Activated naive CD8-positive, alpha-beta T cell treated with anti-CD3 and anti-CD28 coated beads, Interleukin-2, amount 10 ng/mL, durations not matched to agents 7 days and 5 days (primary cell): ENCODE measurements around the gene DCST2. TPM values are rescaled to one million over a fixed set of nuclear protein-coding genes. Genes with fewer than 3 reads are reported as not detected.

Experiments used
- ATAC-seq: fragments of 150-1000 bp; cut with Tn5 transposase; one replicate; pipeline ENCODE4 v1.10.0; 2021; ENCODE audit warnings: low read depth, moderate library complexity
- POLR2A ChIA-PET: fragments of 350-600 bp; sonication (Branson Sonifier 250); formaldehyde crosslinking; loops from one replicate; lab custom pipeline; 2021; ENCODE audit warnings: antibody characterized with exemption; lab: Charles Lee
- DNase-seq: peaks from one replicate; pipeline ENCODE4 v3.0.0; 2021
- H3K27ac Mint-ChIP-seq: one replicate; pipeline ENCODE4 v1.8.0; 2022; ENCODE audit warnings: mild to moderate bottlenecking, mixed read lengths
- H3K27me3 Mint-ChIP-seq: one replicate; pipeline ENCODE4 v1.8.0; 2022; ENCODE audit warnings: mild to moderate bottlenecking, moderate library complexity, mixed read lengths
- H3K36me3 Mint-ChIP-seq: one replicate; pipeline ENCODE4 v1.8.0; 2021; ENCODE audit warnings: mild to moderate bottlenecking, mixed read lengths
- H3K4me1 Mint-ChIP-seq: one replicate; pipeline ENCODE4 v1.8.0; 2021; ENCODE audit warnings: mixed read lengths
- H3K4me3 Mint-ChIP-seq: one replicate; pipeline ENCODE4 v1.8.0; 2022; ENCODE audit warnings: mild to moderate bottlenecking, moderate library complexity, mixed read lengths
- H3K9me3 Mint-ChIP-seq: one replicate; pipeline ENCODE4 v1.8.0; 2021; ENCODE audit warnings: mixed read lengths
- microRNA-seq: library from miRNA; unstranded; fragments of <30 nt; microRNA quantifications from one replicate; pipeline ENCODE4 v1.2.0, GENCODE V29; 2022
- total RNA-seq, 2 experiments: library from RNA; stranded (reverse); gene quantifications; one replicate each; pipeline ENCODE4 v1.2.3, GENCODE V29; 2021

The DCST2 gene
- total RNA-seq, 2 experiments from 2014 or later: 0.91 to 1.4 TPM

- Mint-ChIP-seq H3K9me3 (no peaks in the 10 kb centered on the region), H3K4me1 (peaks cover 41% of the 10 kb centered on the region), H3K4me3 (no peak overlapping the region), H3K36me3 (peaks cover 16% of the 10 kb centered on the region), H3K27me3 (no peaks in the 10 kb centered on the region), H3K27ac (no peak overlapping the region)
- POLR2A ChIA-PET: interaction anchor here (0.7 to 3.5 kb wide), 18 partner anchors 9 to 1324 kb away, joined by 3 to 43 read pairs (median 8); partner anchors contain the start of genes FLAD1, PBXIP1, PMVK and PYGO2
- DNase-seq (peak; percentile 93), ATAC-seq (peak; percentile 6)
These were observed 60.1 kb downstream of the DCST2 start for GRCh38 chr1:154973344-154974101.

GRCh38 chr1:154972517-154973343 is 60.9 kb downstream of the DCST2 start:
- H3K9me3 Mint-ChIP-seq: no peaks in the 10 kb centered on the region
- ATAC-seq: no peak
- H3K27me3 Mint-ChIP-seq: no peaks in the 10 kb centered on the region
- peak overlapping the region; percentile 46 for H3K27ac Mint-ChIP-seq
- POLR2A ChIA-PET: interaction anchor here (0.7 to 3.3 kb wide), 10 partner anchors 10 to 1323 kb away, joined by 3 to 43 read pairs (median 6); partner anchors contain the start of genes FLAD1, PBXIP1 and PYGO2
- peaks cover 42% of the 10 kb centered on the region for H3K4me1 Mint-ChIP-seq
- DNase-seq: no peak
- H3K36me3 Mint-ChIP-seq: peaks cover 19% of the 10 kb centered on the region
- no peak overlapping the region for H3K4me3 Mint-ChIP-seq

GRCh38 chr1:154972213-154972516 is 61.4 kb downstream of the DCST2 start:
- H3K4me1 Mint-ChIP-seq: peaks cover 40% of the 10 kb centered on the region
- no peak overlapping the region for H3K4me3 Mint-ChIP-seq
- POLR2A ChIA-PET: interaction anchor here (0.7 to 1.8 kb wide), 3 partner anchors 12 to 20 kb away, joined by 4 to 6 read pairs (median 4); partner anchors contain the start of gene PBXIP1
- no peaks in the 10 kb centered on the region for H3K27me3 Mint-ChIP-seq
- no peaks in the 10 kb centered on the region for H3K9me3 Mint-ChIP-seq
- no peak for ATAC-seq
- peaks cover 19% of the 10 kb centered on the region for H3K36me3 Mint-ChIP-seq
- DNase-seq: no peak
- H3K27ac Mint-ChIP-seq: peak overlapping the region; percentile 46

- H3K27ac Mint-ChIP-seq: peak overlapping the region; percentile 59
- POLR2A ChIA-PET: interaction anchor here (0.7 to 1.8 kb wide), 6 partner anchors 11 to 79 kb away, joined by 3 to 9 read pairs (median 4); partner anchors contain the start of genes PBXIP1 and PMVK
- no peak for DNase-seq
- ATAC-seq: no peak
- H3K9me3 Mint-ChIP-seq: no peaks in the 10 kb centered on the region
- no peak overlapping the region for H3K4me3 Mint-ChIP-seq
- peaks cover 19% of the 10 kb centered on the region for H3K36me3 Mint-ChIP-seq
- H3K4me1 Mint-ChIP-seq: peaks cover 37% of the 10 kb centered on the region
- H3K27me3 Mint-ChIP-seq: no peaks in the 10 kb centered on the region
These were observed 62.1 kb downstream of the DCST2 start for GRCh38 chr1:154971341-154971998.

GRCh38 chr1:154970631-154971340 is 62.8 kb downstream of the DCST2 start, which contains the start of gene SHC1:
TSS of gene SHC1 (minus strand) at chr1:154970747. CDS start at chr1:154970526, 221 bp downstream.
- Mint-ChIP-seq H3K27me3 (no peaks in the 10 kb centered on the region), H3K27ac (peak within 1 kb of the TSS; percentile 64), H3K9me3 (no peaks in the 10 kb centered on the region), H3K36me3 (peaks cover 19% of the 10 kb centered on the region), H3K4me1 (peaks cover 34% of the 10 kb centered on the region), H3K4me3 (peak within 1 kb of the TSS; percentile 18)
- ATAC-seq: no peak
- POLR2A ChIA-PET: interaction anchor here (0.6 to 1.8 kb wide), 6 partner anchors 11 to 80 kb away, joined by 3 to 9 read pairs (median 5); partner anchors contain the start of genes FLAD1, PBXIP1 and PMVK
- no peak for DNase-seq

- no peak for ATAC-seq
- DNase-seq: no peak
- Mint-ChIP-seq H3K9me3 (no peaks in the 10 kb centered on the region), H3K4me1 (peaks cover 36% of the 10 kb centered on the region), H3K27ac (peak overlapping the region; percentile 64), H3K27me3 (no peaks in the 10 kb centered on the region), H3K4me3 (no peak overlapping the region), H3K36me3 (peaks cover 19% of the 10 kb centered on the region)
- POLR2A ChIA-PET: interaction anchor here (0.6 to 1.8 kb wide), 5 partner anchors 13 to 34 kb away, joined by 3 to 9 read pairs (median 4); partner anchors contain the start of genes FLAD1, PBXIP1 and PMVK
These were observed 63.6 kb downstream of the DCST2 start for GRCh38 chr1:154969860-154970452.

GRCh38 chr1:154969246-154969645 is 64.3 kb downstream of the DCST2 start:
- no peak for ATAC-seq
- Mint-ChIP-seq H3K27ac (peak overlapping the region; percentile 64), H3K9me3 (no peaks in the 10 kb centered on the region), H3K4me3 (no peak overlapping the region), H3K36me3 (peaks cover 19% of the 10 kb centered on the region), H3K27me3 (no peaks in the 10 kb centered on the region), H3K4me1 (peaks cover 36% of the 10 kb centered on the region)
- POLR2A ChIA-PET: interaction anchor here (1.5 to 1.8 kb wide), 2 partner anchors 14 to 18 kb away, joined by 4 to 7 read pairs; partner anchors contain the start of gene FLAD1
- no peak for DNase-seq

GRCh38 chr1:154968731-154969130 is 64.8 kb downstream of the DCST2 start:
- POLR2A ChIA-PET: interaction anchor here (1.5 kb wide), 1 partner anchor 17 kb away, joined by 4 read pairs; no protein-coding TSS in a partner anchor
- no peak overlapping the region for H3K4me3 Mint-ChIP-seq
- peaks cover 21% of the 10 kb centered on the region for H3K36me3 Mint-ChIP-seq
- DNase-seq (no peak), ATAC-seq (no peak)
- H3K27ac Mint-ChIP-seq: peak overlapping the region; percentile 64
- H3K9me3 Mint-ChIP-seq: no peaks in the 10 kb centered on the region
- peaks cover 39% of the 10 kb centered on the region for H3K4me1 Mint-ChIP-seq
- H3K27me3 Mint-ChIP-seq: no peaks in the 10 kb centered on the region

Small RNA genes lying within 50 kb of the gene (microRNA-seq; reads per million reads assigned to microRNA genes)
- gene MIR4258: not detected

Other genes starting within 250 kb of the DCST2 start
- gene KCNN3, start 163.5 kb downstream of the DCST2 start, total RNA-seq: under 1 TPM in 1 of 2 experiments, not detected in 1; 0.06 TPM
- gene PMVK, start 97.1 kb downstream of the DCST2 start, total RNA-seq: 10 to 100 TPM; 25.6 to 26.4 TPM
- gene PBXIP1, start 77.7 kb downstream of the DCST2 start, total RNA-seq: 100 to 1,000 TPM; 149 to 155 TPM
- 10 to 100 TPM; 55.3 TPM for gene PYGO2, start 72.0 kb downstream of the DCST2 start, total RNA-seq
- gene SHC1, start 63.0 kb downstream of the DCST2 start, total RNA-seq: 10 to 100 TPM; 67.4 to 72.3 TPM
- gene CKS1B, start 59.1 kb downstream of the DCST2 start, total RNA-seq: 100 to 1,000 TPM; 112 to 114 TPM
- 10 to 100 TPM; 46.2 to 48.9 TPM for gene FLAD1, start 50.4 kb downstream of the DCST2 start, total RNA-seq
- gene LENEP, start 40.2 kb downstream of the DCST2 start, total RNA-seq: 1 to 10 TPM; 1.1 to 1.9 TPM
- gene ZBTB7B, start 31.0 kb downstream of the DCST2 start, total RNA-seq: 10 to 100 TPM; 41.4 to 48.4 TPM
- gene DCST1, start within 50 bp of the DCST2 start, total RNA-seq: not detected
- 10 to 100 TPM; 37.0 to 37.3 TPM for gene ADAM15, start 17.5 kb upstream of the DCST2 start, total RNA-seq
- 1 to 10 TPM; 7.9 to 8.1 TPM for gene EFNA4, start 30.0 kb upstream of the DCST2 start, total RNA-seq
- gene EFNA3, start 45.1 kb upstream of the DCST2 start, total RNA-seq: 1 to 10 TPM; 3.6 to 4.2 TPM
- under 1 TPM; 0.25 to 0.48 TPM for gene EFNA1, start 94.1 kb upstream of the DCST2 start, total RNA-seq
- 10 to 100 TPM; 40.7 to 45.0 TPM for gene SLC50A1, start 102.1 kb upstream of the DCST2 start, total RNA-seq
- gene DPM3, start 106.8 kb upstream of the DCST2 start, total RNA-seq: 10 to 100 TPM; 60.0 to 71.1 TPM
- 100 to 1,000 TPM; 146 to 170 TPM for gene KRTCAP2, start 139.5 kb upstream of the DCST2 start, total RNA-seq
- 10 to 100 TPM; 12.4 to 13.4 TPM for gene TRIM46, start 140.1 kb upstream of the DCST2 start, total RNA-seq
- gene THBS3, start 174.1 kb upstream of the DCST2 start, total RNA-seq: 10 to 100 TPM; 25.1 to 26.3 TPM
- 10 to 100 TPM; 31.5 to 31.7 TPM for gene MTX1, start 174.9 kb upstream of the DCST2 start, total RNA-seq
- 10 to 100 TPM; 26.0 to 29.4 TPM for gene ENTREP3, start 221.7 kb upstream of the DCST2 start, total RNA-seq
- gene SCAMP3, start 228.6 kb upstream of the DCST2 start, total RNA-seq: 10 to 100 TPM; 81.7 to 84.2 TPM
- 100 to 1,000 TPM; 110 to 112 TPM for gene CLK2, start 239.7 kb upstream of the DCST2 start, total RNA-seq
- 1 to 10 TPM; 5.0 to 6.7 TPM for gene HCN3, start 243.7 kb upstream of the DCST2 start, total RNA-seq